GM18870 (cell line): Measurements from ENCODE around the gene HP1BP3.
A peak's percentile ranks its signal among the peaks of the same experiment; 100 is the strongest.
"Not testable (repeated sequence)": the region's sequence is repeated elsewhere in the genome, so short reads cannot be mapped to it uniquely, and the experiment has no call there.

Experiments used
- ATAC-seq: cut with Tn5 transposase; IDR thresholded peaks from one replicate; pipeline ENCODE4 v1.9.1; 2021; ENCODE audit warnings: moderate library complexity; ENCODE audit not compliant: unreplicated experiment

The HP1BP3 gene

DNA sequence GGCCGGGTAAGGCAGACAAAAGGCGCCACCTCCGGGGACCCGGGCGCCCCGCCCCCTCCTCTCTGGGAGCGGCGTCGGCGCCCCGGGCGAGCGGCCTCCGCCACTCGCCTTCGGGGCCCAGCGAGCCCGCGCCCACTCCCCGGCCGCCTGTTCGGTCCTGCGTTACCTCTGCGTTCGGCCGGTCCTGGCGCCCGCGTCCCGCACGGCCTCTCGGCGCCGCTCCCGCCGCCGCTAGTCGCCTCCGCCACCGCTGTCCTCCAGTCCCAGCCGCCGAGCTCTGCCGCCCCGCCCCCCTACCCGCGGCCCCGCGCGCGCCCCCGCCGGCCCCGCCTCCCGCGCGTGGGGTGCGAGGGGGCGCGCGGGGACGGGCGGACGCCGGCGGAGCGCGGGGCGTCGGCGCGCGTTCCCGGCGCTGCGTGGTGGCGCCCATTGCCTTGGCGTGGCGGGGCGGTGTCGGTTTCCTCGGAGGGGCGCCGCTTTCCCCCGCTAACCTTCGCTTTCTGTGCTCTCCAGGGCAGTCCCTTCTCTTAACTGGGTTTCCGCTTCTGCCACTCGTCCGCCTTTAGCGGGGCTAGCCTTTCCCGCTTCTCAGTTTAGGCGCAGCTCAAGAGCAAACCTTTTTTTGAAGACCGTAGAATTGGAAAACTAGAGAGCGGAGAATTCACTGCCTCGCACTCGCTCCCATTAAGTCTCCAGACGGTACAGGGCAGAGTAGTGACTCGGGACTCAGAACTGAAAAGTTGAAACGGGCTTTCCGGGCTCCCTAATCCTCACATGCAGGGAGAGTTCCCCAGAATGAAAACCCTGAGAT, at the start of gene HP1BP3:
Gene HP1BP3, minus strand, starts transcription at position 279 of the 811 bp plus-strand sequence. CDS start 6,867 bp downstream, outside the sequence.
- peak; percentile 26 for ATAC-seq

DNA sequence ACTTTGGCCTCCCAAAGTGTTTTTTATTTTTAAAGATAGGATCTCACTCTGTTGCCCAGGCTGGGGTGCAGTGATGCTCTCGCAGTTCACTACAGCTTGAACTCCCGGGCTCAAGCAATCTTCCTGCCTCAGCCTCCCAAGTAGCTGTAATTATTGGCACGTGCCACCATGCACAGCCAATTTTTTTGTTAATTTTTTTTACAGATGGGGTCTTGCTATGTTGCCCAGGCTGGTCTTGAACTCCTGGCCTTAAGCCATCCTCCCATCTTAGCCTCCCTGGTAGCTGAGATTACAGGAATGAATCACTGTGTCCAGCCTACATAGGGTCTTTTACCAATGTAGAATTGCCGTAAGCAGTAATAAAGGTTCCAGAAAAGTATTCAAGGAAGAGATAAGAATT, 49.1 kb upstream of the HP1BP3 start:
- no peak for ATAC-seq

- ATAC-seq = no peak
These were observed 47.7 kb upstream of the HP1BP3 start for GRCh38 chr1:20834780-20835179.

DNA sequence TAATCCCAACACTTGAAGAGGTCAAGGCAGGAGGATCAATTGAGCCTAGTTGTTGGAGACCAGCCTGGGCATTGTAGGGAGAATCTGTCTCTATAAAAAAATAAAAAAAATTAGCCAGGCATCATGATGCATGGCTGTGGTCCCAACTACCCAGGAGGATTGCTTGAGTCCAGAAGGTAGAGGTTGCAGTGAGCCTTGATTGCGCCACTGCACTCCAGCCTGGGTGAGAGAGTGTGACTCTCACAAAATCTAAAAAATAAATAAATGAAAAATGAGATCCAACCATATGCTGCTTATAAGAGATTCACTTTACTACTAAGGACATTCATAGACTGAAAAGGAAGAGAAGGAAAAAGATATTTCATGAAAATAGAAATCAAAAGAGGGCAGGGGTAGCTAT, 47.1 kb upstream of the HP1BP3 start:
- no peak for ATAC-seq

- no peak for ATAC-seq
These were observed 43.3 kb upstream of the HP1BP3 start for GRCh38 chr1:20830378-20830777.

DNA sequence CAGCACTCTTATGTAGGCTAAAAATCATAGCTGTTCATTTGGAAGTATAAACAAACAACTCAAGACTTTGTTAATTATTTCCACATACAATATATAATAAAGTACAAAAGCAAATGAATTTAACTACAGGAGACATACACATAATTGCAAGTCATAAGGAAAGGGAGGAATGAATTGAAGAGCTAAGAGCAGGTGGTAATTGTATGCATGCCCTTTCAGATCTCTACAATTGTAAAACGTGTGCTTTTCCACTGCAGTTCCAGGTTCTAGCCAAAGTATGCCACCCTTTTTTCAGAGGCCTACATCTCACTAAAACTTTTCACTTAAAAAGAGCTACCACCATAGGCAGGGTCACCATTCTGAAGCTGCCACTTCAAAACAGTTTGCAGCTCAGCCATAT, 42.8 kb upstream of the HP1BP3 start:
- ATAC-seq = no peak

DNA sequence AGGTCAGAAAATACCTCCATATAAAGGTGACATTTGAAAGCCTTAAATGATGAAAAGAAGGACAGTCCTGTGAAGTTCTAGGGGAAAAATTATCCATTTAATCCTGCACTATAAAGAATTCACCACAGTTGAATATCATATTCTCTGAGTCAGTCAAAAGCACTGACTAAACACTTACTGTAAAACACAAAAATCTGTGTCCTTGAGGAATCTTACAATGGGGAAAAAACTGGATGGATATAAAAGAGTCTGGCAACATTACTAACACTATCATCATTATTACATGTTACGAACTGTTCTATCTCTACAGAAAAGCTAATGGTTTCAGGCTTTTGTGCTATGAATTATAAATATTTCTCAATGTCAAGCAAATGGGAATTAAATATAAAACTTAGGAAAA, 42.4 kb upstream of the HP1BP3 start:
- no peak for ATAC-seq

GRCh38 chr1:20823845-20824244, 36.7 kb upstream of the HP1BP3 start:
- no peak for ATAC-seq

GRCh38 chr1:20821466-20821865, 34.4 kb upstream of the HP1BP3 start:
- ATAC-seq = no peak

- ATAC-seq = no peak
These were observed 32.7 kb upstream of the HP1BP3 start for GRCh38 chr1:20819818-20820217.

DNA sequence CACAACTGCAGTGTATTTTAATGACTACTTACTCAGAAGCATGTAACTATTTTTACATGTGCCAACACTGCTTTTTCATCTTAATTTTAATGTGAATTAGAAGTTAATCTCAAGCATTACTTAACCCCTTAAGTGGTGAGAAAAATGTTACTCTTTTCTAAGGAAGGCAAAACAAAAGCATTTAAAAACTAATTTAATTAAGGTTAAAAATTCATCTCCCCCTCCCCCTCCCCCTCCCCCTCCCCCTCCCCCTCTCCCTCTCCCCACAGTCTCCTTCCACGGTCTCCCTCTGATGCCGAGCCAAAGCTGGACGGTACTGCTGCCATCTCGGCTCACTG, 27.4 kb upstream of the HP1BP3 start:
- ATAC-seq = no peak

DNA sequence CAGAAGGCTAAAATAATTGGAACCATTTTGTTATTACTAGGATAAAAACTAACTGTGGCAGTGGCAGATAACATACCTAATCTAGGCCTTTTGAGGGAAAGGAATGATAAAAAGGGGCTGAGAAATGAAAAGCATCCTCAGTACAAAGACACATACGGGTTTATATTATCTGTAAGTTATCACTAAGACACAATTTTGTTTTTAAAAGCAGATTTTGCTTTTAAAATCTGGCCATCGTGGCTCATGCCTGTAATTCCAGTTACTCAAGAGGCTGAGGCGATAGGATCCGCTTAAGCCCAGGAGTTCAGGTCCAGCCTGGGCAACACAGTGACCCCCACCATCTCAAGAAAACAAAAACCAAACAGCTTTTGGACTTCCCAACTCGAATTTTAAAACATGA, 24.8 kb upstream of the HP1BP3 start:
- no peak for ATAC-seq

GRCh38 chr1:20793236-20793635, 6.1 kb upstream of the HP1BP3 start:
- ATAC-seq = no peak

- ATAC-seq = no peak
These were observed 5.1 kb upstream of the HP1BP3 start for GRCh38 chr1:20792196-20792595.

GRCh38 chr1:20790785-20791184, 3.7 kb upstream of the HP1BP3 start:
- ATAC-seq = no peak

GRCh38 chr1:20789598-20789997, 2.5 kb upstream of the HP1BP3 start:
- not testable (repeated sequence) for ATAC-seq

DNA sequence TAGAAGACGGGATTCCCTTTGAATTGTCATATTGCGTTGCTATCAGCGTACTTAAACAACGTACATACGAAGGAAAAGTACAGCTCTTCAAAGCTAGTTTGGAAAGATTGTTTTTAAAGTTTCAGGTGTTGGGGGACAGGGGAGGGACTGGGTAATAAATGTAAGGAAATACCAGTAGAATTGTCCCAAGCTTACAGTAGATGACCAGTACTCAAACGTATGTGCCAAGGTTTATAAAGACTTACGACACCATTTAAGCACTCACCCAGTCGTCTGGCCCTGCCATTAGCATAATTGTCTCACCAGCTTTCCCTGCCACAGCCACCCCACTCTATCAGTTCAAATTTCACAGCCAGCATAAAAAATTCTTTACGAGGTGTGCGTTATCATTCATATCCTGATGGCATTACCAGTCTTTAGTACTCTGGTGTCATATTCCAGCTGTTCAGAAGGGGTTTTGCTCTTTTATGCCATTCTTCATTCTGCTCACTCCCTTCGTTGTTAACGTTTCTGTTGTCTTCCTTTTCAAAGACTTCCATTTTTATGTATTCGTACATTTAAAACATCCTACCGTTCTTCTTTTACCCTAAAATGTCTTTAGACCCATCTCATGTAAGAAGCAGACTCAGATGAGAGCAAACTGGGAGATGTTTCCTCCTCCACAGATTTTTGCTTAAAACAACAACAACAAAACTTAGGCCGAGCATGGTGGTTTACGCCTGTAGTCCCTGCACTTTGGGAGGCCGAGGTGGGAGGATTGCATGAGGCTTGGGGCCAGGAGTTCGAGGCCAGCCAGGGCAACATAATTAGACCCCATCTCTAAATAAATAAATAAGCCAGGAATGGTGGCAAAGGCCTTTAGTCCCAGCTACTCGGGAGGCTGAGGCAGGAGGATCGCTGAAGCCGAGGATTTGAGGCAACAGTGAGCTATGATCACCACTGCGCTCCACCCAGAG, 1.0 kb upstream of the HP1BP3 start:
- no peak for ATAC-seq

- ATAC-seq = peak; percentile 62
These were observed 666 bp downstream of the HP1BP3 start for GRCh38 chr1:20786253-20787028.

DNA sequence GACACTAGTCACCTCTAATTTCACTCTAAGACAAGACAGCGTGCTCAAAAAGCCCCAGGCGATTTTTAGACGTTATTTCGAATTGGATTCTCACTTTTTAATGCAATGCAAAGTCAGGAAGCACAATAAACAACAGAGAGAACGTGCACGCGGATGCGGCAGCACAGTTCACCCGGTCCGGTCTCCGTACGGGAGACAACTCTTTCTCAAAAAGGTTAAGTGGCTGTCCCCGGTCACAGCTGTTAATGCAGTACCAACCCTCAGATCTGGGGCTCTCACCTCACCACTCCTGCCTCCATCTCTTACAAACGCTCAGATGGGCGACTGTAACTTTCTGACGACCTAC, 1.2 kb downstream of the HP1BP3 start:
- no peak for ATAC-seq

- no peak for ATAC-seq
These were observed 11.4 kb downstream of the HP1BP3 start for GRCh38 chr1:20775700-20776099.

DNA sequence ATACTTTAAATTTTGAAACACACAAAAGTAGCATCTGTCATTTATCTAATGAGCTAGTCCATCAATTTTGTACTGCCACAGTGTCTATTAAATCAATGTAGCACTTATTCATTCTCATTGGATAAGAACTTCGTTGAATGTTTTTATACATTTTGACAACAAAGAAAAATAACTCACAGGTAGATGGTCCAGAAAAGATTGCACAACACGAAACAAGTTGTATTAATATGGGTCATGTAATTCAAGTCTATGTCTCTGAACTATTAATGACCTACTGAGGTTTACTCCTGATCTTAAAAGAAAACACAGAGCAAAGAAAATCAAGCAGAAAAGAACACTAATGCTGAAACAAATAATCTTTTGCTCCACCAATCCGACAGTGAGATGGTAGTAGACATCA, 15.3 kb downstream of the HP1BP3 start:
- ATAC-seq = no peak
